ENCODE results near the gene DAND5. TPM values are rescaled to one million over a fixed set of nuclear protein-coding genes. Genes with fewer than 3 reads are reported as not detected.

Gene DAND5
- total RNA-seq, 1 donor from 2014 or later, result not detected

- intact Hi-C loops (cut with DNase I), result no loop called here
- Histone ChIP-seq H3K9me3 (no peaks in the 10 kb centered on the region), H3K4me3 (peak overlapping the region; percentile 92 to 98), H3K27me3 (no peaks in the 10 kb centered on the region), H3K4me1 (peaks cover 15 to 41% of the 10 kb centered on the region in 2 donors), H3K27ac (peak overlapping the region in 1 of 2 donors; percentile 95), H3K36me3 (peaks cover 44 to 55% of the 10 kb centered on the region in 2 donors)
- TF ChIP-seq CTCF (IDR thresholded peaks at IDR 0.05), result no peak
- DNase-seq (ENCODE audit: low spot score in 2 of 2), result no peak
Observed at GRCh38 chr19:12940897-12941296, 28.5 kb upstream of the DAND5 start.

- Histone ChIP-seq H3K27me3 (no peaks in the 10 kb centered on the region), H3K4me1 (peaks cover 22 to 42% of the 10 kb centered on the region in 2 donors), H3K9me3 (no peaks in the 10 kb centered on the region), H3K4me3 (no peak overlapping the region), H3K36me3 (peaks cover 55 to 63% of the 10 kb centered on the region in 2 donors), H3K27ac (peak overlapping the region; percentile 27 to 34)
- intact Hi-C loops (cut with DNase I), result no loop called here
- TF ChIP-seq CTCF (IDR thresholded peaks at IDR 0.05), result no peak
- DNase-seq (ENCODE audit: low spot score in 2 of 2), result no peak
Observed at GRCh38 chr19:12943437-12944044, 25.8 kb upstream of the DAND5 start.

- Histone ChIP-seq H3K9me3 (no peaks in the 10 kb centered on the region), H3K36me3 (peaks cover 61 to 70% of the 10 kb centered on the region in 2 donors), H3K27me3 (no peaks in the 10 kb centered on the region), H3K4me1 (peaks cover 22 to 42% of the 10 kb centered on the region in 2 donors), H3K4me3 (no peak overlapping the region), H3K27ac (peak overlapping the region; percentile 96 to 99)
- TF ChIP-seq CTCF (IDR thresholded peaks at IDR 0.05), result no peak
- intact Hi-C loops (cut with DNase I), result no loop called here
- DNase-seq (ENCODE audit: low spot score in 2 of 2), result no peak
Observed at GRCh38 chr19:12944104-12944674, 25.2 kb upstream of the DAND5 start.

- Histone ChIP-seq H3K36me3 (peaks cover 66 to 72% of the 10 kb centered on the region in 2 donors), H3K4me1 (peaks cover 12 to 30% of the 10 kb centered on the region in 2 donors)
Observed at GRCh38 chr19:12945479-12946091, 23.8 kb upstream of the DAND5 start, which contains the start of gene RAD23A. RAD23A (plus strand) TSS chr19:12945862; CDS start chr19:12945949, 87 bp downstream.

More at GRCh38 chr19:12945479-12946091, 23.8 kb upstream of the DAND5 start, which contains the start of gene RAD23A:
- peak within 1 kb of the TSS; percentile 97 to 100 for H3K4me3 ChIP-seq
- TF ChIP-seq CTCF (IDR thresholded peaks at IDR 0.05), result no peak
- H3K27me3 ChIP-seq, result no peaks in the 10 kb centered on the region
- H3K27ac ChIP-seq, result peak within 1 kb of the TSS; percentile 96 to 99
- intact Hi-C loops (cut with DNase I), result loop anchor here (5.0 kb wide), 1 partner anchor 153 kb away; the partner anchor contains the start of gene JUNB
- DNase-seq (ENCODE audit: low spot score in 2 of 2), result peak; percentile 89 to 99
- H3K9me3 ChIP-seq, result no peaks in the 10 kb centered on the region
